ENCODE results near the gene PHOSPHO2.

DNA sequence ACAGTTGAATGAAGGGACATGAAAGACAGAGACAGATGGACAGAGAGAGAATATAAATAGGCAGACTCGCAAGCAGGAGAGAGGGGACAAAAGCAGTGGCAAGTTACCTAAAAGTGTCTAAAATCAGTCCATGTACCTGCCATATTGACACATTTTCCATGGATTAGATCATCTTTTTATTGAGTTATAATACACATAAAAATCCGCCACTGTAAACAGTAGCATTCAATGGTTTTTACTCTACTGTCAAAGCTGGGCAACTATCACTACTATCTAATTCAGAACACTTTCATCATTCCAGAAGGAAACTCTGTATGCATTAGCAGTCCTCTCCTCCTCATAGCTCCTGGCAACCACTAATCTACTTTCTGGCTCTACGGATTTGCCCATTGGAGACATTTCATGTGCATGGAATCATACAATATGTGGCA lies 10.1 kb upstream of the PHOSPHO2 start:
- TF ChIP-seq, protein P1, sequence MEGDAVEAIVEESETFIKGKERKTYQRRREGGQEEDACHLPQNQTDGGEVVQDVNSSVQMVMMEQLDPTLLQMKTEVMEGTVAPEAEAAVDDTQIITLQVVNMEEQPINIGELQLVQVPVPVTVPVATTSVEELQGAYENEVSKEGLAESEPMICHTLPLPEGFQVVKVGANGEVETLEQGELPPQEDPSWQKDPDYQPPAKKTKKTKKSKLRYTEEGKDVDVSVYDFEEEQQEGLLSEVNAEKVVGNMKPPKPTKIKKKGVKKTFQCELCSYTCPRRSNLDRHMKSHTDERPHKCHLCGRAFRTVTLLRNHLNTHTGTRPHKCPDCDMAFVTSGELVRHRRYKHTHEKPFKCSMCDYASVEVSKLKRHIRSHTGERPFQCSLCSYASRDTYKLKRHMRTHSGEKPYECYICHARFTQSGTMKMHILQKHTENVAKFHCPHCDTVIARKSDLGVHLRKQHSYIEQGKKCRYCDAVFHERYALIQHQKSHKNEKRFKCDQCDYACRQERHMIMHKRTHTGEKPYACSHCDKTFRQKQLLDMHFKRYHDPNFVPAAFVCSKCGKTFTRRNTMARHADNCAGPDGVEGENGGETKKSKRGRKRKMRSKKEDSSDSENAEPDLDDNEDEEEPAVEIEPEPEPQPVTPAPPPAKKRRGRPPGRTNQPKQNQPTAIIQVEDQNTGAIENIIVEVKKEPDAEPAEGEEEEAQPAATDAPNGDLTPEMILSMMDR (IDR thresholded peaks at IDR 0.05), result no peak
- TF ChIP-seq POLR2A (IDR thresholded peaks at IDR 0.05), result no peak
